Erythroblast (primary cell): ENCODE measurements around the gene TMEM240.

Source experiments
- GATA1 ChIP-seq: IDR thresholded peaks from 2 replicates; pipeline ENCODE4 v1.6.1; 2011; ENCODE audit warnings: low read depth, mild to moderate bottlenecking, control low read depth, low read length, moderate library complexity
- POLR2A ChIP-seq: IDR thresholded peaks from 2 replicates; pipeline ENCODE4 v1.6.1; 2011; ENCODE audit warnings: mild to moderate bottlenecking, low read length

DNA sequence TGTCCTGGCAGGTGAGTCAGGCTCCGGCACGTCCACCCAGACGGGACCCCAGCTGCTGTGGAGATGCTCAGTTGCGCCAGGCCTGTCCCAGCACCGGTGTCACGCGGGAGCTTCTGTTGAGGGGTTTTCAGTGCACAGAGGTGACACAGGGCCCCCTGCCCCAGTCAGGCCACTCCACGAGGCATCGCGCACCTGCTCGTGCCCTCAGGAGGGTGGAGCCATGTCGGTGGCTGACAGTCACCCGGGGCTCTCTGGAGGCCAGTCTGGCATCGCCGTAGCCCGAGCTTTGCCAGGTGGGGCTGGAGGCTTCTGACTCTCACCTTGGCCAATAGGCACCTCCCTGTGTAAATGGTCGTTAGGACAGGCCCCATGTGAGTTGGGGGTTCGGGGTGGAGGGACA is 11.1 kb downstream of the TMEM240 start:
- TF ChIP-seq POLR2A, result no peak
- TF ChIP-seq GATA1, result no peak
